HCT116 (cell line): ENCODE results near the gene TLR8. TPM values are rescaled to one million over a fixed set of nuclear protein-coding genes. Genes with fewer than 3 reads are reported as not detected.

ENCODE experiments used
- ATAC-seq: fragments of 200-7000 bp; cut with Tn5 transposase; 2 replicates; pipeline ENCODE4 v1.9.1; 2020; ENCODE audit warnings: mild to moderate bottlenecking, moderate library complexity
- BruUV-seq: library from RNA; stranded (reverse); fragments of 400-500 nt; replicated peaks from 2 replicates; lab custom pipeline; 2021; lab: Mats Ljungman, UMichigan
- CTCF ChIA-PET: fragments of 300-600 bp; sonication (Branson Sonifier 250); formaldehyde crosslinking; loops from one replicate; lab custom pipeline; 2021; ENCODE audit warnings: antibody characterized with exemption; lab: Charles Lee
- POLR2A ChIA-PET: fragments of 300-600, 350-600 bp; sonication (Branson Sonifier 250); formaldehyde crosslinking; loops from one replicate; lab custom pipeline; 2021; ENCODE audit warnings: antibody characterized with exemption; lab: Charles Lee
- RAD21 ChIA-PET, 2 experiments: fragments of 300-600 bp; sonication (Branson Sonifier 250); formaldehyde crosslinking; loops; one replicate each; lab custom pipeline; 2023; ENCODE audit warnings: low total read pairs in 2 of 2; ENCODE audit not compliant: uncharacterized antibody in 2 of 2, unreplicated experiment in 2 of 2, low non-redundant PET in 1 of 2; lab: Charles Lee
- DNase-seq: peaks from one replicate; pipeline ENCODE4 v3.0.0-alpha.2; 2010; ENCODE audit warnings: low read depth, low spot score
- H2AFZ ChIP-seq: fragments of 200-600 bp; shearing (Covaris generic), sonication (generic); 2 replicates; pipeline ENCODE4 v1.6.1; 2017; ENCODE audit warnings: low read depth, mixed run types, mixed read lengths, antibody characterized with exemption, low read length; ENCODE audit not compliant: poor library complexity, severe bottlenecking
- H3K27ac ChIP-seq: 2 replicates; pipeline ENCODE4 v1.5.1; 2012; ENCODE audit warnings: low read depth, low read length
- H3K27me3 ChIP-seq: fragments of 200-600 bp; sonication (generic); 2 replicates; pipeline ENCODE4 v1.6.1; 2016; ENCODE audit warnings: mixed run types, low read length, mixed read lengths; ENCODE audit not compliant: insufficient read depth
- H3K36me3 ChIP-seq, 2 experiments: fragments of 200-500 bp in 1 of 2; fragments of 200-600 bp in 1 of 2; sonication (Bioruptor generic) in 1 of 2; sonication (generic) in 1 of 2; 2 replicates each; pipeline versions ENCODE4 v1.5.1 to v1.6.1; 2014 to 2016; ENCODE audit warnings: low read length in 2 of 2, inconsistent platforms in 1 of 2, mixed read lengths in 1 of 2, mixed run types in 1 of 2; ENCODE audit not compliant: insufficient read depth in 2 of 2, control insufficient read depth in 1 of 2
- H3K4me1 ChIP-seq, 2 experiments: fragments of 200-600 bp in 1 of 2; sonication (generic) in 1 of 2; 2 replicates each; pipeline versions ENCODE4 v1.5.1 to v1.6.1; 2012 to 2017; ENCODE audit warnings: low read length in 2 of 2, inconsistent platforms in 1 of 2, mild to moderate bottlenecking in 1 of 2, mixed read lengths in 1 of 2, mixed run types in 1 of 2, moderate library complexity in 1 of 2; ENCODE audit not compliant: insufficient read depth in 2 of 2, control insufficient read depth in 1 of 2
- H3K4me2 ChIP-seq: fragments of 200-600 bp; sonication (generic); 2 replicates; pipeline ENCODE4 v1.6.1; 2017; ENCODE audit warnings: mixed run types, low read length, mixed read lengths
- H3K4me3 ChIP-seq, 2 experiments: fragments of 200-600 bp in 1 of 2; sonication (generic) in 1 of 2; replicated peaks in 1 of 2; 2 replicates each; pipeline ENCODE4 v1.5.1; 2011 to 2016; ENCODE audit warnings: low read length in 2 of 2, control low read depth in 1 of 2, low read depth in 1 of 2, mild to moderate bottlenecking in 1 of 2, mixed read lengths in 1 of 2, mixed run types in 1 of 2
- H3K79me2 ChIP-seq: fragments of 200-600 bp; sonication (generic); 2 replicates; pipeline ENCODE4 v1.6.1; 2017; ENCODE audit warnings: mild to moderate bottlenecking, mixed run types, low read length, moderate library complexity, mixed read lengths; ENCODE audit not compliant: insufficient read depth
- H3K9ac ChIP-seq: fragments of 200-600 bp; sonication (generic); 2 replicates; pipeline ENCODE4 v1.6.1; 2016; ENCODE audit warnings: low read length, mixed read lengths
- H3K9me2 ChIP-seq: fragments of 200-600 bp; sonication (generic), shearing (Covaris generic); 2 replicates; pipeline ENCODE4 v1.6.1; 2017; ENCODE audit warnings: mixed run types, mild to moderate bottlenecking, moderate library complexity; ENCODE audit not compliant: insufficient read depth
- H3K9me3 ChIP-seq, 2 experiments: fragments of 200-500 bp in 1 of 2; fragments of 200-600 bp in 1 of 2; sonication (Bioruptor generic) in 1 of 2; sonication (generic) in 1 of 2; 2 replicates each; pipeline ENCODE4 v1.6.1; 2014 to 2017; ENCODE audit warnings: low read length in 2 of 2, mixed read lengths in 2 of 2, inconsistent platforms in 1 of 2, low read depth in 1 of 2, mild to moderate bottlenecking in 1 of 2, mixed run types in 1 of 2, moderate library complexity in 1 of 2; ENCODE audit not compliant: control insufficient read depth in 1 of 2, insufficient read depth in 1 of 2
- H4K20me1 ChIP-seq: fragments of 200-600 bp; sonication (generic), shearing (Covaris generic); 2 replicates; pipeline ENCODE4 v1.6.1; 2017; ENCODE audit warnings: mixed run types, mild to moderate bottlenecking, moderate library complexity; ENCODE audit not compliant: insufficient read depth
- CBX3 ChIP-seq: IDR thresholded peaks from 2 replicates; pipeline ENCODE4 v1.6.1; 2012; ENCODE audit warnings: low read depth
- CTCF ChIP-seq, 3 experiments: fragments of 200-600 bp in 1 of 3; sonication (generic) in 1 of 3; IDR thresholded peaks in 2 of 3; conservative IDR thresholded peaks in 1 of 3; 2 replicates each; pipeline ENCODE4 v1.5.1; 2012 to 2017; ENCODE audit warnings: low read depth in 2 of 3, low read length in 2 of 3, antibody characterized with exemption in 1 of 3, borderline replicate concordance in 1 of 3, control low read depth in 1 of 3, mild to moderate bottlenecking in 1 of 3, mixed read lengths in 1 of 3, mixed run types in 1 of 3, moderate library complexity in 1 of 3; ENCODE audit not compliant: insufficient read depth in 1 of 3
- ELF1 ChIP-seq: IDR thresholded peaks from 2 replicates; pipeline ENCODE4 v1.6.1; 2012; ENCODE audit warnings: low read depth, borderline replicate concordance
- EZH2phosphoT487 ChIP-seq: fragments of 200-600 bp; IDR thresholded peaks from 2 replicates; pipeline ENCODE4 v1.6.1; 2018; ENCODE audit warnings: antibody characterized with exemption, borderline replicate concordance
- FOSL1 ChIP-seq: IDR thresholded peaks from 2 replicates; pipeline ENCODE4 v1.6.1; 2012; ENCODE audit warnings: low read depth
- MAX ChIP-seq: IDR thresholded peaks from 2 replicates; pipeline ENCODE4 v1.6.1; 2012
- REST ChIP-seq: IDR thresholded peaks from 2 replicates; pipeline ENCODE4 v1.6.1; 2012; ENCODE audit warnings: low read depth
- SIN3A ChIP-seq: IDR thresholded peaks from 2 replicates; pipeline ENCODE4 v1.6.1; 2012; ENCODE audit warnings: low read depth
- SP1 ChIP-seq: IDR thresholded peaks from 2 replicates; pipeline ENCODE4 v1.6.1; 2012; ENCODE audit warnings: low read depth
- TCF7L2 ChIP-seq: IDR thresholded peaks from 2 replicates; pipeline ENCODE4 v1.7.0; 2011; ENCODE audit warnings: borderline replicate concordance, inconsistent platforms; ENCODE audit not compliant: insufficient read depth, insufficient read length; ENCODE audit errors: extremely low read depth
- YY1 ChIP-seq: IDR thresholded peaks from 2 replicates; pipeline ENCODE4 v1.6.1; 2011; ENCODE audit warnings: low read length, low read depth, moderate library complexity, mild to moderate bottlenecking; ENCODE audit not compliant: insufficient replicate concordance; ENCODE audit errors: extremely low read depth
- ZBTB33 ChIP-seq: IDR thresholded peaks from 2 replicates; pipeline ENCODE4 v1.6.1; 2011; ENCODE audit warnings: mild to moderate bottlenecking, low read length, moderate library complexity; ENCODE audit not compliant: insufficient replicate concordance; ENCODE audit errors: extremely low read depth
- ZFX ChIP-seq: fragments of 450-650 bp; IDR thresholded peaks from 2 replicates; pipeline ENCODE4 v1.6.1; 2017
- ZNF274 ChIP-seq: fragments of 200-500 bp; sonication (Bioruptor generic); IDR thresholded peaks from 2 replicates; pipeline ENCODE4 v1.6.1; 2014; ENCODE audit warnings: mild to moderate bottlenecking, low read depth, low read length, inconsistent platforms
- intact Hi-C: fragments of 100-400 bp; cut with micrococcal nuclease; formaldehyde crosslinking; loops from 2 replicates; pipeline ENCODE4 v1.10.0; 2022
- total RNA-seq: library from RNA; stranded (reverse); gene quantifications from one replicate; pipeline ENCODE4 v1.2.1, GENCODE V29; 2021; ENCODE audit not compliant: unreplicated experiment

The TLR8 gene
- total RNA-seq, 1 experiment from 2014 or later: not detected

GRCh38 chrX:12946406-12946805 is 40.0 kb downstream of the TLR8 start:
- Histone ChIP-seq H3K4me3 (no peak overlapping the region), H4K20me1 (no peaks in the 10 kb centered on the region), H2AFZ (no peak overlapping the region), H3K4me1 (peaks cover 9 to 11% of the 10 kb centered on the region in 2 experiments; a peak in 3 of 4 replicates), H3K27me3 (no peaks in the 10 kb centered on the region), H3K9ac (no peak overlapping the region), H3K36me3 (no peaks in the 10 kb centered on the region), H3K9me3 (no peaks in the 10 kb centered on the region), H3K4me2 (no peak overlapping the region), H3K79me2 (no peaks in the 10 kb centered on the region), H3K27ac (no peak overlapping the region), H3K9me2 (no peaks in the 10 kb centered on the region)
- DNase-seq: no peak
- no TSS peak for BruUV-seq
- CTCF ChIA-PET: interaction anchor here (0.7 to 2.4 kb wide), 13 partner anchors 9 to 699 kb away, joined by 3 to 42 read pairs (median 7); no protein-coding TSS in a partner anchor
- TF ChIP-seq ELF1: no peak
- TF ChIP-seq ZNF274: no peak
- no peak for TF ChIP-seq MAX
- no peak for TF ChIP-seq REST
- TF ChIP-seq FOSL1: no peak
- TF ChIP-seq SP1: no peak
- TF ChIP-seq SIN3A: no peak
- no peak for TF ChIP-seq CTCF (IDR thresholded peaks at IDR 0.05 in 2 of 3, conservative IDR thresholded peaks at IDR 0.05 in 1 of 3; ENCODE audit: borderline replicate concordance in 1 of 3, insufficient read depth in 1 of 3, low read depth in 2 of 3, low read length in 2 of 3)
- TF ChIP-seq CBX3: no peak
- TF ChIP-seq ZFX: no peak
- no peak for TF ChIP-seq YY1
- no peak for TF ChIP-seq ZBTB33
- no peak for TF ChIP-seq EZH2phosphoT487
- TF ChIP-seq TCF7L2: no peak
- RAD21 ChIA-PET: interaction anchor here (0.6 to 1.5 kb wide), 3 partner anchors 539 to 542 kb away, joined by 3 to 9 read pairs (median 8); no protein-coding TSS in a partner anchor
- POLR2A ChIA-PET: interaction anchor here (1.0 to 1.5 kb wide), 3 partner anchors 10 to 542 kb away, joined by 3 to 7 read pairs (median 4); partner anchors contain the start of gene TMSB4X
- intact Hi-C loops: loop anchor here (1.0 to 10.0 kb wide), 2 partner anchors 542 to 698 kb away; no protein-coding TSS in a partner anchor
- ATAC-seq: no peak
